CD14-positive monocyte (primary cell): ENCODE data around the gene TSHZ1. TPM values are rescaled to one million over a fixed set of nuclear protein-coding genes. Genes with fewer than 3 reads are reported as not detected.
A peak's percentile ranks its signal among the peaks of the same experiment; 100 is the strongest.

ENCODE experiments used
- DNase-seq, 3 donors: peaks; one replicate each; pipeline ENCODE4 v3.0.0-alpha.2; 2011 to 2022
- H2AFZ ChIP-seq: 2 replicates; pipeline ENCODE4 v1.6.0; 2012; ENCODE audit warnings: mild to moderate bottlenecking, low read depth, low read length, inconsistent platforms; ENCODE audit not compliant: insufficient read depth, poor library complexity, severe bottlenecking
- H3K27ac ChIP-seq, 2 donors: 1 replicate in 1 of 2; 2 replicates in 1 of 2; pipeline ENCODE4 v1.5.1; 2012 to 2013; ENCODE audit warnings: low read length in 2 of 2, control low read depth in 1 of 2, inconsistent platforms in 1 of 2, low read depth in 1 of 2, mild to moderate bottlenecking in 1 of 2
- H3K27me3 ChIP-seq, 2 donors: one replicate each; pipeline versions ENCODE4 v1.6.0 to v1.6.1; 2011 to 2013; ENCODE audit warnings: low read length in 2 of 2; ENCODE audit not compliant: control insufficient read depth in 2 of 2, insufficient read depth in 2 of 2
- H3K36me3 ChIP-seq, 2 donors: replicated peaks in 1 of 2; 1 replicate in 1 of 2; 2 replicates in 1 of 2; pipeline versions ENCODE4 v1.5.1 to v1.6.1; 2012 to 2013; ENCODE audit warnings: low read length in 2 of 2, control low read depth in 1 of 2, inconsistent platforms in 1 of 2, mild to moderate bottlenecking in 1 of 2; ENCODE audit not compliant: insufficient read depth in 2 of 2, control insufficient read depth in 1 of 2
- H3K4me1 ChIP-seq, 2 donors: 1 replicate in 1 of 2; 2 replicates in 1 of 2; pipeline versions ENCODE4 v1.5.1 to v1.6.1; 2012 to 2013; ENCODE audit warnings: low read length in 2 of 2, control low read depth in 1 of 2, inconsistent platforms in 1 of 2, mild to moderate bottlenecking in 1 of 2, moderate library complexity in 1 of 2; ENCODE audit not compliant: insufficient read depth in 2 of 2, control insufficient read depth in 1 of 2
- H3K4me2 ChIP-seq: replicated peaks from 2 replicates; pipeline ENCODE3; 2012; ENCODE audit warnings: low read length, moderate library complexity, mild to moderate bottlenecking; ENCODE audit not compliant: poor library complexity, severe bottlenecking; ENCODE audit errors: extremely low read depth
- H3K4me3 ChIP-seq, 3 experiments: fragments of 200-600 bp in 1 of 3; sonication (generic) in 1 of 3; replicated peaks in 1 of 3; 1 replicate in 2 of 3; 2 replicates in 1 of 3; pipeline ENCODE4 v1.5.1; 2011 to 2013; ENCODE audit warnings: low read length in 3 of 3, mild to moderate bottlenecking in 3 of 3, control low read depth in 2 of 3, low read depth in 2 of 3, inconsistent platforms in 1 of 3, moderate library complexity in 1 of 3
- H3K79me2 ChIP-seq: 2 replicates; pipeline ENCODE4 v1.6.0; 2012; ENCODE audit warnings: mild to moderate bottlenecking, control low read depth, inconsistent platforms, low read length, moderate library complexity; ENCODE audit not compliant: insufficient read depth
- H3K9ac ChIP-seq: 2 replicates; pipeline ENCODE4 v1.6.0; 2017; ENCODE audit warnings: low read length, mild to moderate bottlenecking; ENCODE audit not compliant: insufficient read depth, poor library complexity, severe bottlenecking
- H3K9me3 ChIP-seq, 2 donors: replicated peaks in 1 of 2; 1 replicate in 1 of 2; 2 replicates in 1 of 2; pipeline versions ENCODE4 v1.5.1 to v1.6.1; 2012 to 2013; ENCODE audit warnings: low read length in 2 of 2, control low read depth in 1 of 2; ENCODE audit not compliant: control insufficient read depth in 1 of 2, insufficient read depth in 1 of 2
- H4K20me1 ChIP-seq: 2 replicates; pipeline ENCODE4 v1.6.0; 2012; ENCODE audit warnings: mild to moderate bottlenecking, low read length, control low read depth, moderate library complexity; ENCODE audit not compliant: insufficient read depth
- H3K27ac Mint-ChIP-seq, 7 donors: one replicate each; pipeline ENCODE4 v1.8.0; 2020; ENCODE audit warnings: mild to moderate bottlenecking in 7 of 7, mixed read lengths in 7 of 7, moderate library complexity in 6 of 7, inconsistent platforms in 2 of 7
- H3K27me3 Mint-ChIP-seq, 3 donors: one replicate each; pipeline ENCODE4 v1.8.0; 2021 to 2022; ENCODE audit warnings: low read depth in 3 of 3, mild to moderate bottlenecking in 3 of 3, mixed read lengths in 3 of 3, moderate library complexity in 3 of 3, inconsistent platforms in 1 of 3
- H3K36me3 Mint-ChIP-seq, 2 donors: one replicate each; pipeline ENCODE4 v1.8.0; 2020; ENCODE audit warnings: mixed read lengths in 2 of 2, inconsistent platforms in 1 of 2, mild to moderate bottlenecking in 1 of 2
- H3K4me1 Mint-ChIP-seq: one replicate; pipeline ENCODE4 v1.8.0; 2020; ENCODE audit warnings: mild to moderate bottlenecking, mixed read lengths
- H3K4me3 Mint-ChIP-seq, 2 donors: one replicate each; pipeline ENCODE4 v1.8.0; 2020; ENCODE audit warnings: mild to moderate bottlenecking in 2 of 2, mixed read lengths in 2 of 2, moderate library complexity in 1 of 2
- H3K9me3 Mint-ChIP-seq, 7 donors: one replicate each; pipeline ENCODE4 v1.8.0; 2020 to 2022; ENCODE audit warnings: mixed read lengths in 7 of 7, mild to moderate bottlenecking in 6 of 7, moderate library complexity in 6 of 7, inconsistent platforms in 2 of 7
- CTCF ChIP-seq: fragments of 200-600 bp; IDR thresholded peaks from one replicate; pipeline ENCODE4 v1.8.0; 2022; ENCODE audit warnings: antibody characterized with exemption, mild to moderate bottlenecking
- WGBS: methylation state at CpG from one replicate; pipeline ENCODE4 v1.1.5; 2013; ENCODE audit warnings: missing lambda C conversion rate; ENCODE audit not compliant: insufficient coverage; 5-methylcytosine and 5-hydroxymethylcytosine counted together
- intact Hi-C, 2 donors: fragments of 100-400 bp; cut with micrococcal nuclease; formaldehyde crosslinking; loops; one replicate each; pipeline versions ENCODE4 v1.15.0 to v1.15.1; 2023
- polyA plus RNA-seq, 3 donors: library from polyadenylated mRNA; depleted of rRNA in 1 of 3; unstranded in 2 of 3; stranded (reverse) in 1 of 3; fragments of 300-500 nt in 2 of 3; fragments of >200 nt in 1 of 3; fragmentation: Illumina TruSeq in 2 of 3; gene quantifications; 1 replicate in 2 of 3; 2 replicates in 1 of 3; pipeline ENCODE4 v1.2.3, GENCODE V29; 2012 to 2021

The TSHZ1 gene
- polyA plus RNA-seq, 3 donors = 0.76 to 3.3 (median 1.4) TPM

- DNase-seq = no peak
- intact Hi-C loops = no loop called here
- TF ChIP-seq CTCF = no peak
- Histone ChIP-seq H3K79me2 (peaks cover 59% of the 10 kb centered on the region), H3K9ac (no peak overlapping the region), H3K9me3 (peaks cover 0 to 4% of the 10 kb centered on the region in 2 donors), H3K36me3 (no peaks in the 10 kb centered on the region), H3K4me1 (peaks cover 21 to 34% of the 10 kb centered on the region in 2 donors), H3K27ac (peak overlapping the region in 1 of 2 donors; percentile 12), H4K20me1 (peaks cover 28% of the 10 kb centered on the region), H3K27me3 (no peaks in the 10 kb centered on the region), H3K4me3 (no peak overlapping the region), H3K4me2 (no peak overlapping the region), H2AFZ (no peak overlapping the region)
- Mint-ChIP-seq H3K4me3 (no peak overlapping the region), H3K27ac (no peak overlapping the region), H3K36me3 (no peaks in the 10 kb centered on the region), H3K4me1 (peaks cover 41% of the 10 kb centered on the region), H3K27me3 (no peaks in the 10 kb centered on the region), H3K9me3 (peaks cover 0 to 3% (median 0%) of the 10 kb centered on the region in 7 donors)
- WGBS = 96% methylated on average over 20 of the region's 20 CpGs
Observed at GRCh38 chr18:75250471-75250821, 39.8 kb downstream of the TSHZ1 start.

- peaks cover 21 to 34% of the 10 kb centered on the region in 2 donors for H3K4me1 ChIP-seq
- no peak overlapping the region for H3K4me2 ChIP-seq
- no peak overlapping the region for H3K27ac ChIP-seq
- no peak overlapping the region for H3K9ac ChIP-seq
- H3K9me3 ChIP-seq = peaks cover 0 to 4% of the 10 kb centered on the region in 2 donors
- H3K79me2 ChIP-seq = peaks cover 49% of the 10 kb centered on the region
- no peak overlapping the region for H3K27ac Mint-ChIP-seq
- H3K4me1 Mint-ChIP-seq = peaks cover 37% of the 10 kb centered on the region
- H3K27me3 Mint-ChIP-seq = no peaks in the 10 kb centered on the region
- peaks cover 0 to 3% (median 0%) of the 10 kb centered on the region in 7 donors for H3K9me3 Mint-ChIP-seq
- intact Hi-C loops = no loop called here
- TF ChIP-seq CTCF = no peak
- WGBS = no CpG with 5 or more reads among the region's 5 CpGs
- H3K4me3 ChIP-seq = no peak overlapping the region
- peaks cover 28% of the 10 kb centered on the region for H4K20me1 ChIP-seq
- no peak overlapping the region for H3K4me3 Mint-ChIP-seq
- no peak for DNase-seq
- no peaks in the 10 kb centered on the region for H3K36me3 ChIP-seq
- H3K27me3 ChIP-seq = no peaks in the 10 kb centered on the region
- H2AFZ ChIP-seq = no peak overlapping the region
- no peaks in the 10 kb centered on the region for H3K36me3 Mint-ChIP-seq
Observed at GRCh38 chr18:75251466-75251865, 40.9 kb downstream of the TSHZ1 start.
